ENCODE data around the gene ABHD2.
A peak's percentile ranks its signal among the peaks of the same experiment; 100 is the strongest.

Gene ABHD2

GRCh38 chr15:89171136-89172072 lies 83.1 kb downstream of the ABHD2 start:
- peak; percentile 14 for DNase-seq

- no peak for DNase-seq
Observed at GRCh38 chr15:89172921-89173320, 84.7 kb downstream of the ABHD2 start.

- DNase-seq: no peak
Observed at GRCh38 chr15:89174476-89174875, 86.2 kb downstream of the ABHD2 start.

- DNase-seq: no peak
Observed at GRCh38 chr15:89175617-89176191, 87.4 kb downstream of the ABHD2 start.

- DNase-seq: no peak
Observed at GRCh38 chr15:89177116-89177515, 88.9 kb downstream of the ABHD2 start.

GRCh38 chr15:89177633-89178306 lies 89.5 kb downstream of the ABHD2 start:
- peak; percentile 54 for DNase-seq

- DNase-seq: no peak
Observed at GRCh38 chr15:89178307-89178977, 90.2 kb downstream of the ABHD2 start.

GRCh38 chr15:89179966-89180875 lies 92.0 kb downstream of the ABHD2 start:
- DNase-seq: no peak

- no peak for DNase-seq
Observed at GRCh38 chr15:89184357-89184756, 96.1 kb downstream of the ABHD2 start.

- DNase-seq: no peak
Observed at GRCh38 chr15:89184886-89185526, 96.8 kb downstream of the ABHD2 start.

GRCh38 chr15:89186803-89187202 lies 98.5 kb downstream of the ABHD2 start:
- DNase-seq: no peak

GRCh38 chr15:89187301-89187985 lies 99.2 kb downstream of the ABHD2 start:
- no peak for DNase-seq

GRCh38 chr15:89187986-89188514 lies 99.8 kb downstream of the ABHD2 start:
- DNase-seq: no peak

GRCh38 chr15:89192136-89192535 lies 103.9 kb downstream of the ABHD2 start:
- no peak for DNase-seq

GRCh38 chr15:89192766-89193165 lies 104.5 kb downstream of the ABHD2 start:
- DNase-seq: no peak

- no peak for DNase-seq
Observed at GRCh38 chr15:89194608-89195007, 106.4 kb downstream of the ABHD2 start.

- DNase-seq: no peak
Observed at GRCh38 chr15:89195836-89196235, 107.6 kb downstream of the ABHD2 start.

GRCh38 chr15:89196241-89196640 lies 108.0 kb downstream of the ABHD2 start:
- DNase-seq: no peak

GRCh38 chr15:89196994-89197393 lies 108.7 kb downstream of the ABHD2 start:
- DNase-seq: no peak

GRCh38 chr15:89197503-89197971 lies 109.3 kb downstream of the ABHD2 start:
- no peak for DNase-seq

- no peak for DNase-seq
Observed at GRCh38 chr15:89198196-89198595, 109.9 kb downstream of the ABHD2 start.
